ENCODE results near the gene NKTR. TPM values are rescaled to one million over a fixed set of nuclear protein-coding genes. Genes with fewer than 3 reads are reported as not detected.
"Not testable (repeated sequence)": the region's sequence is repeated elsewhere in the genome, so short reads cannot be mapped to it uniquely, and the experiment has no call there.

Gene NKTR
- total RNA-seq = 100 to 1,000 TPM; 101 to 116 TPM
- 87.3 TPM for polyA plus RNA-seq (2013, experiment 1 of 2)
- 86.0 TPM for polyA plus RNA-seq (2013, experiment 2 of 2)
- long read RNA-seq, experiment 1, partial matches to known transcripts = 5 of 22 reads
- long read RNA-seq, experiment 1, other reads (novel, unspliced or antisense) = 15 of 22 reads
- long read RNA-seq, experiment 2, full-length matches to known transcripts = 4 of 76 reads
- long read RNA-seq, experiment 2, partial matches to known transcripts = 51 of 76 reads
- long read RNA-seq, experiment 2, other reads (novel, unspliced or antisense) = 21 of 76 reads
- long read RNA-seq, experiment 3, partial matches to known transcripts = 50 of 104 reads
- long read RNA-seq, experiment 3, other reads (novel, unspliced or antisense) = 49 of 104 reads
- long read RNA-seq, experiment 4, partial matches to known transcripts = 14 of 32 reads
- long read RNA-seq, experiment 4, other reads (novel, unspliced or antisense) = 17 of 32 reads

- H3K9me3 ChIP-seq (ENCODE audit: control insufficient read depth, low read length) = no peaks in the 10 kb centered on the region
- H3K36me3 ChIP-seq (ENCODE audit: control insufficient read depth, insufficient read depth, low read length) = peaks cover 35% of the 10 kb centered on the region
- Mint-ChIP-seq H3K9me3 (peaks cover 6% of the 10 kb centered on the region), H3K36me3 (ENCODE audit: low read depth) (peaks cover 28% of the 10 kb centered on the region), H3K4me3 (peak within 1 kb of the TSS; percentile 76), H3K27ac (peak within 1 kb of the TSS; percentile 96), H3K27me3 (ENCODE audit: insufficient read depth) (no peaks in the 10 kb centered on the region), H3K4me1 (peaks cover 18% of the 10 kb centered on the region)
- H3K4me1 ChIP-seq (ENCODE audit: control insufficient read depth, insufficient read depth, low read length) = peaks cover 10% of the 10 kb centered on the region
- peak within 1 kb of the TSS; percentile 94 for H3K27ac ChIP-seq (ENCODE audit: low read depth, low read length)
- H3K9ac ChIP-seq (ENCODE audit: extremely low read depth, low read length, poor library complexity, severe bottlenecking) = peak within 1 kb of the TSS; percentile 82
- no peak for TF ChIP-seq CTCF (conservative IDR thresholded peaks at IDR 0.05)
- WGBS, 2 experiments (ENCODE audit: insufficient coverage in 1 of 2, insufficient read length in 1 of 2) = 0 to 1% methylated on average over 16 to 76 of the region's 76 CpGs
- DNase-seq = peak; percentile 100
- H3K27me3 ChIP-seq (ENCODE audit: control insufficient read depth, insufficient read depth, low read length, poor library complexity, severe bottlenecking) = no peaks in the 10 kb centered on the region
- peak within 1 kb of the TSS; percentile 99 for H3K4me3 ChIP-seq (ENCODE audit: low read length)
These were observed at the start of gene NKTR for GRCh38 chr3:42600111-42600957. Gene NKTR (plus strand): TSS chr3:42600686. CDS start chr3:42601007, 321 bp downstream.

- Histone ChIP-seq H3K9ac (ENCODE audit: extremely low read depth, low read length, poor library complexity, severe bottlenecking) (no peak overlapping the region), H3K4me1 (ENCODE audit: control insufficient read depth, insufficient read depth, low read length) (no peaks in the 10 kb centered on the region), H3K27ac (ENCODE audit: low read depth, low read length) (no peak overlapping the region), H3K27me3 (ENCODE audit: control insufficient read depth, insufficient read depth, low read length, poor library complexity, severe bottlenecking) (no peaks in the 10 kb centered on the region), H3K9me3 (ENCODE audit: control insufficient read depth, low read length) (no peaks in the 10 kb centered on the region), H3K4me3 (ENCODE audit: low read length) (no peak overlapping the region), H3K36me3 (ENCODE audit: control insufficient read depth, insufficient read depth, low read length) (peaks cover 75% of the 10 kb centered on the region)
- H3K4me3 Mint-ChIP-seq = no peak overlapping the region
- no peaks in the 10 kb centered on the region for H3K27me3 Mint-ChIP-seq (ENCODE audit: insufficient read depth)
- H3K9me3 Mint-ChIP-seq = no peaks in the 10 kb centered on the region
- WGBS, 2 experiments (ENCODE audit: insufficient coverage in 1 of 2, insufficient read length in 1 of 2) = 78 to 83% methylated on average over 1 of the region's 1 CpG
- no peak for DNase-seq
- no peak for TF ChIP-seq CTCF (conservative IDR thresholded peaks at IDR 0.05)
- H3K27ac Mint-ChIP-seq = no peak overlapping the region
- H3K36me3 Mint-ChIP-seq (ENCODE audit: low read depth) = peaks cover 54% of the 10 kb centered on the region
- peaks cover 5% of the 10 kb centered on the region for H3K4me1 Mint-ChIP-seq
These were observed 47.7 kb upstream of the NKTR start for GRCh38 chr3:42552830-42553229.

- Mint-ChIP-seq H3K27ac (no peak overlapping the region), H3K36me3 (ENCODE audit: low read depth) (peaks cover 68% of the 10 kb centered on the region), H3K27me3 (ENCODE audit: insufficient read depth) (no peaks in the 10 kb centered on the region), H3K9me3 (no peaks in the 10 kb centered on the region), H3K4me3 (no peak overlapping the region), H3K4me1 (peaks cover 5% of the 10 kb centered on the region)
- Histone ChIP-seq H3K27ac (ENCODE audit: low read depth, low read length) (no peak overlapping the region), H3K9me3 (ENCODE audit: control insufficient read depth, low read length) (no peaks in the 10 kb centered on the region), H3K4me3 (ENCODE audit: low read length) (no peak overlapping the region), H3K27me3 (ENCODE audit: control insufficient read depth, insufficient read depth, low read length, poor library complexity, severe bottlenecking) (no peaks in the 10 kb centered on the region), H3K9ac (ENCODE audit: extremely low read depth, low read length, poor library complexity, severe bottlenecking) (no peak overlapping the region), H3K4me1 (ENCODE audit: control insufficient read depth, insufficient read depth, low read length) (no peaks in the 10 kb centered on the region), H3K36me3 (ENCODE audit: control insufficient read depth, insufficient read depth, low read length) (peaks cover 85% of the 10 kb centered on the region)
- no peak for TF ChIP-seq CTCF (conservative IDR thresholded peaks at IDR 0.05)
- 88 to 100% methylated on average over 2 to 3 of the region's 3 CpGs for WGBS, 2 experiments (ENCODE audit: insufficient coverage in 1 of 2, insufficient read length in 1 of 2)
- no peak for DNase-seq
These were observed 44.3 kb upstream of the NKTR start for GRCh38 chr3:42556089-42556632.

GRCh38 chr3:42556817-42557216, 43.7 kb upstream of the NKTR start:
- H3K4me1 ChIP-seq (ENCODE audit: control insufficient read depth, insufficient read depth, low read length); H3K4me1 Mint-ChIP-seq; H3K27ac ChIP-seq (ENCODE audit: low read depth, low read length); H3K27me3 ChIP-seq (ENCODE audit: control insufficient read depth, insufficient read depth, low read length, poor library complexity, severe bottlenecking); DNase-seq; H3K9me3 Mint-ChIP-seq; H3K27ac Mint-ChIP-seq; H3K27me3 Mint-ChIP-seq (ENCODE audit: insufficient read depth); H3K9ac ChIP-seq (ENCODE audit: extremely low read depth, low read length, poor library complexity, severe bottlenecking); H3K4me3 Mint-ChIP-seq; H3K4me3 ChIP-seq (ENCODE audit: low read length); H3K9me3 ChIP-seq (ENCODE audit: control insufficient read depth, low read length): not testable (repeated sequence)
- H3K36me3 ChIP-seq (ENCODE audit: control insufficient read depth, insufficient read depth, low read length) = peaks cover 85% of the 10 kb centered on the region
- peaks cover 69% of the 10 kb centered on the region for H3K36me3 Mint-ChIP-seq (ENCODE audit: low read depth)
- WGBS, 2 experiments (ENCODE audit: insufficient coverage in 1 of 2, insufficient read length in 1 of 2) = 92 to 93% methylated on average over 2 to 5 of the region's 6 CpGs
